DMS79 treated with DMSO at 0.1 percent for 48 hours (cell line): ENCODE results near the gene DFFB.
"Not testable (repeated sequence)": the region's sequence is repeated elsewhere in the genome, so short reads cannot be mapped to it uniquely, and the experiment has no call there.

Experiments used
- DNase-seq: peaks from one replicate; lab custom pipeline; 2025; lab: John Stamatoyannopoulos, UW

DFFB gene

GRCh38 chr1:3856923-3857790 is at the start of gene DFFB, which contains the start of gene CEP104:
TSS of gene DFFB (plus strand) at chr1:3857476. CDS start at chr1:3857604, 128 bp downstream.
TSS of gene CEP104 (minus strand) at chr1:3857211. CDS start at chr1:3852407, 4,804 bp downstream.
- peak; percentile 99 for DNase-seq

DNA sequence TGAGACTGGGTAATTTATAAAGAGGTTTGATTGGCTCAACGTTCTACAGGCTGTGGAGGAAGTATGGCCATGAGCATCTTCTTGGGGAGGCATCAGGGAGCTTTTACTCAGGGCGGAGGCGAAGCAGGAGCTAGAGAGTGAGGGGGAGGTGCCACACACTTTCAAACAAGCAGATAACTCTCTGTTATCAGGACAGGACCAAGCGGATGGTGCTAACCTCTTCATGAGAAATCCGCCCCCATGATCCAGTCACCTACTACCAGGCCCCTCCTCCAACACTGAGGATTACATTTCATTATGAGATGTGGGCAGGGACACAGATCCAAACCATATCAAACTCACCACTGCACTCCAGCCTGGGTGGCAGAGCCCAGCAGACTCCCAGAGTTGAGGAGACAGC is 49.5 kb upstream of the DFFB start:
- DNase-seq, result no peak

GRCh38 chr1:3809680-3810079 is 47.6 kb upstream of the DFFB start:
- DNase-seq, result no peak

DNA sequence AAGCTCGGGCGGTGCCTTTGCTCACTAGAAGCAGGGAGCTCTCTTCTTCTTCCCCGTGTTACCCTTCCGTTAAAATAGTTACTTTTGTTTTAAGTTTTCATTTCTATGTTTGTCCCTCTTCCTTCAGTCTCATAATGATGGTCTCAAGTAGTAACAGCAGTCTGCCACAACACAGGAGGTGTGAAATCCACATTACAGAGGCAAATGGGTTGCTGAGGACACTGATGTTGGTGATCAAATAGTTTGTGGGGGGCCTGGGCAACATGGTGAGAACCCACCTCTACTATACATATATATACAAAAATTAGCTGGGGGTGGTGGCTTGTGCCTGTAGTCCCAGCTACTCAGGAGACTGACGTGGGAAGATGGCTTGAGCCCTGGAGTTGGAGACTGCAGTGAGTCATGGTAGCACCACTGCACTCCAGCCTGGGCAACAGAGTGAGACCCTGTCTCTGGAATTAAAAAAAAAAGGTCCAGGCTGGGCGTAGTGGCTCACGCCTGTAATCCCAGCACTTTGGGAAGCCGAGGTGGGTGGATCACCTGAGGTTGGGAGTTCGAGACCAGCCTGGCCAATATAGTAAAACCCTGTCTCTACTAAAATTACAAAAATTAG is 47.0 kb upstream of the DFFB start:
- not testable (repeated sequence) for DNase-seq

GRCh38 chr1:3811595-3811911 is 45.7 kb upstream of the DFFB start:
- no peak for DNase-seq

- DNase-seq, result no peak
Measured at GRCh38 chr1:3814065-3814464, 43.2 kb upstream of the DFFB start.

GRCh38 chr1:3814771-3815561 is 42.3 kb upstream of the DFFB start:
- DNase-seq, result no peak

DNA sequence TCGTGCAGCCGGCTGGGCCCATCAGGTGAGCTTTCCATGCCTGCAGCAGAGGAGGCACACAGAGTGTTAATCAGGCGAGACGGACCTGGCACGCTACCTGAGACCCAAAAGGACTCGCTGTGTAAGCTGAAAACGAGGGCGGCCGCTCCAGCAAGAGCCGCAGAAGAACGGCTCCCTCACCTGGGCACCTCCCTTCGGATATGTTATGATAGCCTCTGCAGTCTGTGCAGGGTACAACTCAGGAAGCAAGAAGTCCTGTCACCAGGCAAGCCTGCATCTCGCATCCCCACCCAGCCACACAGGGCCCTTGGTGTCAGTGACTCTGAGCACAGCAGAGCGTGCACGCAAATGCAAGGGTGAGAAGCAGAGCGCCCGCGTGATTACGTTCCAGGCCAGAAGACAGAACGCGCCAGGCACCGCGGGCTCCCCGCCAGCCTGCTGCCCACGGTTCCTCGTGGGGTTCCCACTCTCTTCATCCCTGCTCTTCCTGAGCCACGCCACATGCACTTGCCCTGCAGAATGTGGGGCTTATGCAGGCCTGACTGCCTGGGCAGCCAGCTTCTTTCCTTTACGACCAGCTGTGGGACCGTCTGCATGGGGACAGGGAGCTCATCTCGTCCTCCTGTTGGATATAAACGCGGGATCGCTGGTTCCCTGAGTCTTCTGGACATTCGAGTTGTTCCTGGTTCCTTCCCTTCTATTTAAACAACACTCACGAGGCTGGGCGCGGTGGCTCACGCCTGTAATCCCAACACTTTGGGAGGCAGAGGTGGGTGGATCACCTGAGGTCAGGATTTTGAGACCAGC is 40.7 kb upstream of the DFFB start:
- peak; percentile 75 for DNase-seq

DNA sequence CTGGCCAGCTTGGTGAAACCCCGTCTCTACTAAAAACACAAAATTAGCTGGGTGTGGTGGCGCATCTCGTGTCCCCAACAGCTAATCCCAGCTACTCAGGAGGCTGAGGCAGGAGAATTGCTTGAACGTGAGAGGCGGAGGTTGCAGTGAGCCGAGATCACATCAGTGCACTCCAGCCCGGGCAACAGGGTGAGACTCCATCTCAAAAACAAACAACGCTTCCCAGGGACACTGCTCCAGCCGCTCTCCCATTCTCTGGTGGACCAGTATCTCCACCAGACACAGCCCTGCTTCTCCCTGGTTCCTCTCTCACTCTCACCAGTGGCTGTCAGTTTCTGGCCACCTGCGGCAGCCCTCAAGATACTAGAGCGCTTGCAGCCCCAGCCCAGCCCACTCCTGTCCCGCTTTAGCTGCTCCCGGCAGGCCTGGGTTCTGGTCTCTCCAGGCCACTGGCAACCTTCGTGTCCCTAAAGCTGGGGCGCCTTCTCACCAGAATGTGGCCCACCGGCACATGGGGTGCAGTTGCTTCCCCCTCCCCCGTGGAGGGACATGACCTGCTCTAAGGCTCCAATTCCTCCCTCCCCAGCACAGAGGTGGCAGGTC is 40.0 kb upstream of the DFFB start:
- no peak for DNase-seq

- DNase-seq, result no peak
Measured at GRCh38 chr1:3817821-3818597, 39.3 kb upstream of the DFFB start.

- peak; percentile 62 for DNase-seq
Measured at GRCh38 chr1:3819771-3820200, 37.5 kb upstream of the DFFB start.

GRCh38 chr1:3820316-3820715 is 37.0 kb upstream of the DFFB start:
- DNase-seq, result no peak

DNA sequence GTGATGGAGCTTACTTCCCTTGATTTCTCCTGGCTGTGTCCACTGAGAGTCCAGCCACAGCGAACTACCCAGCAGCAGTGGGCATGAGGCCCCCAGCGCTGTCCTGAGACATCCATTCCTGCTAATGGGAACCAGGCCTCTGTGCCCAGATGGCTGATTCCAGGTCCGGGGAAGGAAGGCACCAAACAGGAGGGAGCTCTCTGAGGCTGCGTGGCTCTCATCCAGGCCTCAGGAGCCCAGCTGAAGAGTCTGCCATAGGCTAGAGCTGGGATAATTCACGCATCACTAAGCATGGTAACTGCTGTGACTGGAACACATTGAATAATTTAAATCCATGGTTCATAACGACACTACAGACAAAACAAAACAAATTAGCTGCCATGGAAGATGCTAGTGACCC is 36.3 kb upstream of the DFFB start:
- peak; percentile 95 for DNase-seq

DNA sequence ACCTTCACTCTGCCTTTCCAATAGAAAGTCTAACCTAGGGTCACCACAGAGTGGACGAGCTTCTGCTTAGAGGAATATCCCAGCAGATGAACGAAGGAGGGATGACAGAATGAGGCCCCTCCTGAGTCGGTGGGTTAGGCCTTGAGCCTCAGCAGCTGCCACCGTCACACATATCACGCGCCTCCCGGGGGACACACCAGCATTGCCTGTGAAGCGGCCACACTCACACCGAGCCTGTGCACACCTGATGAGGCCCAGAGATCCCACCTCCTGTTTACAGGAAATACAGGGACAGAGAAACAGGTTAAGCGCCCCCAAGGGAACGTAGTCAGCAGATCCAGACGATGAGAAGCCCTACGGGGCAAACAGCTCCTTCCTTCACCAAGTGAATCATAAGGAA is 35.8 kb upstream of the DFFB start:
- peak; percentile 87 for DNase-seq

GRCh38 chr1:3821908-3822307 is 35.4 kb upstream of the DFFB start:
- peak; percentile 39 for DNase-seq

DNA sequence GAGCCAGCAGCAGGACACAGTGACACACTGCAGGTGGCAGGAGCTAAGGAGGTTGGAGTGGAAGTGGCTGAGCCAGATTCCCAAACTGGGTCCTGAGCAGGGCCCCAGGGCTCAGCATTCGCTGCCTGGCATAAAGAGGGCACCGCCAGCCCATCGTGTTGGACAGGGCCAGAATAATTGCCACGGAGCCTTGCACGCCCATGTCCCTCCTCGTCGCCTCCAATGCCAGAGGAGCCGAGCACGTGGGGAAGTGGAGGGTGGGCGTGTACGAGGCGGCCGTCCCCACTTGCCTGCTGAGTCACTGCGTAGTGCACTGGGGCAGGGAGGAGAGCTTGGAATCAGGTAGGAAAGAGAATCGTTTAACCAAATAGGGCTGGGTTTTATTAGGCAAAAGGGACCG is 34.9 kb upstream of the DFFB start:
- no peak for DNase-seq

GRCh38 chr1:3824650-3825049 is 32.6 kb upstream of the DFFB start:
- DNase-seq, result no peak

DNA sequence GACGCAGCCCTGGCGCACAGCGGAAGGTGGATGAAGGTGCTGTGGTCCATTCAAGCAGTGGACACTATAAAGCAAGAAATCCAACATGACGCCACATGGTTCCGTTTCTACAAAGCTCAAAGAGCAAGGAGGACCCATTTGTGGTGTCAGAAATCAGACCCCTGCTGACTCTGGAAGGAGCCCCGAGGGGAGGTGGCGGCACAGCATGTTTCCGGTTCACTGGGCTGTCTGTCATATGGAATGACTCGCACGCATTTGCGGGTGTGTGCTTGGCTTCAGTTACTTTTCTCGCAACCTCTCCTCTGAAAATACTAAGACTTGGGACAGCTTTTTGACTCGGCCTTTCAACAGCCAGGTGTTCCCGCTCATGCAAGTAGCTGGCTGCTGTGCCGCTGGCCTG is 31.9 kb upstream of the DFFB start:
- DNase-seq, result no peak

DNA sequence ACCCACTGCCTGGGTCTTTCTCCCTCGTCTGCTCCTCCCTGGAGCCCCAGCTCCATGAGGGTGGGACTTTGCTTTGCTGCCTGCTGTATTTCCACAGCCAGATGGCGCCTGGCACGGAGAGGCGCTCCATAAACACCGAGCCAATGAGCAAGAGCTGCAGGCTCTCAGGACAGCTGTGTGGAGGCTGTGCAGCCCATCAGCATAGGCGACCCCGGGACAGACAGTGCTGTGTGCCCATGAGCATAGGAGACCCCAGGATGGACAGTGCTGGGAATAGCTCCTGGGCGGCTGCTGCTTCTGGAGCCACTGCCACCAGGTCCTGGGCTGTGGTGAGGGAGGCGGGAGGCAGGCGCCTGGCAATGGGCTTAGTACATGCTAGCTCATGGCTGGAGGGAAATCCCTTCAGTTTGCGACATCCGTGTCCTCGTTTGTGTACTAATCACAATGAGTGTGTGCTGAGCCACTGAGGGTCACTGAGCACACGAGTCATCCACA is 29.4 kb upstream of the DFFB start:
- no peak for DNase-seq

DNA sequence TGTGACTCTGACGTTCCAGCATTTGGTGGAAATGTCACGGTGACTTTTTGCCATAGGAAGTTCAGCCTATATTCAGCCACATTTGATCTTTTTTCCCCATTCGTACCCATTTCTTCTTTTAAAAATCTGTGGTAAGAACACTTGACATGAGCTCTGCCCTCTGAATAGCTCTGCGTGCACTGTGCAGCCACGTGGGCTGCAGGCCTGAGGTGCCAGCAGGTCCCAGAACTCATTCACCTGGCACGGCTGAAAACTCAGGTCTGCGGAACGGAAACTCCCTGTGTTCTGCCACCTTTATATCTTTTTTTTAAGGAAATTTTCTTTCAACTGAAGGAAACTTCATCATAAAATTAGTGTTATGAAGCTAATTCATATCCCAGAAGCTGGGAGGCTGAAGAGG is 28.9 kb upstream of the DFFB start:
- no peak for DNase-seq

DNA sequence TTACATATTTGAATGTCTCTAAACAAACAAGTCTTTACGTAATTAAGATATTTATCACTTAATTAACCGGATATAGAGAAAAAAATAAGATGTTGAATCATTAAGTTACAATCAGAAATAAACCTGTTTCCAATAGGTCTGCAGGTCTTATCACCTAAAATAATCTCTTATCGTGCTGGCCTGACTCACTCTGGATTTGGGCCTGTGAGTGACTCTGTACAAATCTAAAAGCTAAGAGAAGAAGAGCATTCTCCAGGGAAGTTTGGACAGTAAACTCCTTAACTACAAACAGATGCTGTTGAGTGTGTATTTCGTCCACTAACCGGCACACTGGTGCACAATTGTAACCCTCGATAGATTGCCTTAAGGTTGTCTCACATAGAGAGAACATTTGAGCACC is 25.6 kb upstream of the DFFB start:
- DNase-seq, result no peak
